WERI-Rb-1 (cell line): Measurements from ENCODE around the gene CENPU.
A peak's percentile ranks its signal among the peaks of the same experiment; 100 is the strongest.
"Not testable (repeated sequence)": the region's sequence is repeated elsewhere in the genome, so short reads cannot be mapped to it uniquely, and the experiment has no call there.

Experiments
- DNase-seq: peaks from one replicate; pipeline ENCODE4 v3.0.0-alpha.2; 2020
- H3K27ac ChIP-seq: fragments of 250-450 bp; sonication (Bioruptor Pico); 2 replicates; pipeline ENCODE4 v1.5.1; 2020; ENCODE audit warnings: mild to moderate bottlenecking, moderate library complexity
- H3K27me3 ChIP-seq: fragments of 250-450 bp; sonication (Bioruptor Pico); 2 replicates; pipeline ENCODE4 v1.5.1; 2021; ENCODE audit warnings: mild to moderate bottlenecking, low read depth, moderate library complexity; ENCODE audit not compliant: insufficient read depth, severe bottlenecking
- H3K36me3 ChIP-seq: fragments of 250-450 bp; sonication (Bioruptor Pico); 2 replicates; pipeline ENCODE4 v1.5.1; 2020; ENCODE audit warnings: mild to moderate bottlenecking, moderate library complexity
- H3K4me3 ChIP-seq: 2 replicates; pipeline ENCODE4 v1.5.1; 2011; ENCODE audit warnings: low read depth, mild to moderate bottlenecking, control low read depth, low read length
- H3K9me3 ChIP-seq: fragments of 250-450 bp; sonication (Bioruptor Pico); 2 replicates; pipeline ENCODE4 v1.5.1; 2021; ENCODE audit warnings: mild to moderate bottlenecking, moderate library complexity; ENCODE audit not compliant: severe bottlenecking
- TF ChIP-seq, protein P1 (sequence below): IDR thresholded peaks from 2 replicates; pipeline ENCODE4 v1.5.1; 2011; ENCODE audit warnings: low read depth, mild to moderate bottlenecking, control low read depth, inconsistent platforms, low read length

The CENPU gene

DNA sequence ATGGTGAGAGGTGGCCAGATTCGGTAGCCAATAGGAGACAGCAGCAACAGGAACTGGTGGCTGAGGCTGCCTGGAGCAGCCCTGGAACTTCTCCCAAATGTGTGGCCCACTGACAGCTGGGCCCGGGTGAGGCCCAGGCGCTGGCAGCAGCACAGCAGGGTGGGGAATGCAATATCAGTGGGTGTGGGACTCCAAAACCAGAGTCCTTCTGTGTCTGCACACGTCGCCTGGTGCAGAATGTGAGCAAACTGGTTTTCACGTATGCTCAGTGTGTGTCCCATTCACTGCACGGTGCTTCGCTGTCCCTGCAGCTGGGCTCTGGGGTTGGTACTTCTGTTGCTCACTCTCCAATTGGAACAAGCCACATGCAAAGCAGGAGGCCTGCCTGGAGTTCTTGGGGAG lies 14.4 kb upstream of the CENPU start:
- Histone ChIP-seq H3K9me3 (no peaks in the 10 kb centered on the region), H3K36me3 (no peaks in the 10 kb centered on the region), H3K27me3 (no peaks in the 10 kb centered on the region), H3K27ac (no peak overlapping the region), H3K4me3 (no peak overlapping the region)
- TF ChIP-seq, protein P1, sequence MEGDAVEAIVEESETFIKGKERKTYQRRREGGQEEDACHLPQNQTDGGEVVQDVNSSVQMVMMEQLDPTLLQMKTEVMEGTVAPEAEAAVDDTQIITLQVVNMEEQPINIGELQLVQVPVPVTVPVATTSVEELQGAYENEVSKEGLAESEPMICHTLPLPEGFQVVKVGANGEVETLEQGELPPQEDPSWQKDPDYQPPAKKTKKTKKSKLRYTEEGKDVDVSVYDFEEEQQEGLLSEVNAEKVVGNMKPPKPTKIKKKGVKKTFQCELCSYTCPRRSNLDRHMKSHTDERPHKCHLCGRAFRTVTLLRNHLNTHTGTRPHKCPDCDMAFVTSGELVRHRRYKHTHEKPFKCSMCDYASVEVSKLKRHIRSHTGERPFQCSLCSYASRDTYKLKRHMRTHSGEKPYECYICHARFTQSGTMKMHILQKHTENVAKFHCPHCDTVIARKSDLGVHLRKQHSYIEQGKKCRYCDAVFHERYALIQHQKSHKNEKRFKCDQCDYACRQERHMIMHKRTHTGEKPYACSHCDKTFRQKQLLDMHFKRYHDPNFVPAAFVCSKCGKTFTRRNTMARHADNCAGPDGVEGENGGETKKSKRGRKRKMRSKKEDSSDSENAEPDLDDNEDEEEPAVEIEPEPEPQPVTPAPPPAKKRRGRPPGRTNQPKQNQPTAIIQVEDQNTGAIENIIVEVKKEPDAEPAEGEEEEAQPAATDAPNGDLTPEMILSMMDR, result no peak
- no peak for DNase-seq

GRCh38 chr4:184747034-184747830 lies 13.3 kb upstream of the CENPU start:
- Histone ChIP-seq H3K27ac (no peak overlapping the region), H3K4me3 (no peak overlapping the region), H3K27me3 (no peaks in the 10 kb centered on the region), H3K9me3 (no peaks in the 10 kb centered on the region), H3K36me3 (no peaks in the 10 kb centered on the region)
- peak; percentile 56 for DNase-seq
- TF ChIP-seq, protein P1, result no peak

GRCh38 chr4:184745831-184746795 lies 12.2 kb upstream of the CENPU start:
- no peak overlapping the region for H3K27ac ChIP-seq
- TF ChIP-seq, protein P1, result peak; percentile 80
- DNase-seq, result peak; percentile 85

GRCh38 chr4:184744236-184744635 lies 10.3 kb upstream of the CENPU start:
- H3K4me3 ChIP-seq, result no peak overlapping the region
- no peak overlapping the region for H3K27ac ChIP-seq
- TF ChIP-seq, protein P1, result no peak
- H3K27me3 ChIP-seq, result no peaks in the 10 kb centered on the region
- no peaks in the 10 kb centered on the region for H3K36me3 ChIP-seq
- peaks cover 24% of the 10 kb centered on the region for H3K9me3 ChIP-seq
- no peak for DNase-seq

More at GRCh38 chr4:184745831-184746795, 12.2 kb upstream of the CENPU start:
- Histone ChIP-seq H3K36me3 (no peaks in the 10 kb centered on the region), H3K9me3 (peaks cover 10% of the 10 kb centered on the region), H3K4me3 (no peak overlapping the region), H3K27me3 (no peaks in the 10 kb centered on the region)

DNA sequence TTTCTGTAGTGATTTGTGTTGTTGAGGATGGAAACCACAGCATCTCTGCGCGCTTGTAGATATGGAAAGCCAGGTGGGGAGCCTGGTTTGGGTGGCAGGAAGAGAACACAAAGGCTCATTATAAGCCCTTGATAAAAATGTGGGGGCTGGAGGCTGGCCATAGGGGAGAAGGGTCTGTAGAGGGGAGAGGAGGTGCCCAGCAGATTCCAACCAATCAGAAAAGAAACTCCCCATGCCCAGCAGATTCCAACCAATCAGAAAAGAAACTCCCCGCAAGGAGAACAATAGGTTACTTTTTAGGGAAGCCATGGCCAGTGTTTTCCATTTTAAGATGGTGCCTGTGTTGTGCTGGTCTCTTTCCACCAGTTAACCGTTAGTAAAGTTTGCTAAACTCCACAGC lies 9.8 kb upstream of the CENPU start:
- Histone ChIP-seq H3K36me3 (no peaks in the 10 kb centered on the region), H3K27me3 (no peaks in the 10 kb centered on the region), H3K27ac (no peak overlapping the region), H3K9me3 (peaks cover 24% of the 10 kb centered on the region), H3K4me3 (no peak overlapping the region)
- DNase-seq, result no peak
- TF ChIP-seq, protein P1, result no peak

GRCh38 chr4:184741651-184742050 lies 7.8 kb upstream of the CENPU start:
- not testable (repeated sequence) for H3K27ac ChIP-seq, DNase-seq, H3K36me3 ChIP-seq, H3K4me3 ChIP-seq, H3K27me3 ChIP-seq
- H3K9me3 ChIP-seq, result peaks cover 24% of the 10 kb centered on the region
